SH-SY5Y (cell line): ENCODE data around the gene ZNF648.

Source experiments
- GATA2 ChIP-seq: IDR thresholded peaks from 2 replicates; pipeline ENCODE4 v1.6.1; 2011; ENCODE audit warnings: mild to moderate bottlenecking, low read depth, low read length
- GATA3 ChIP-seq: IDR thresholded peaks from 2 replicates; pipeline ENCODE4 v1.6.1; 2011; ENCODE audit warnings: low read depth, mild to moderate bottlenecking, low read length, moderate library complexity

- no peak for TF ChIP-seq GATA2
- TF ChIP-seq GATA3: 0 out of 2 replicates have a peak, but pooled peaks have one; percentile 15
Observed at GRCh38 chr1:182054698-182055326, 6.7 kb downstream of the ZNF648 start.
